GM19455 (cell line): ENCODE results near the gene KRTAP10-1.
"Not testable (repeated sequence)": the region's sequence is repeated elsewhere in the genome, so short reads cannot be mapped to it uniquely, and the experiment has no call there.

Experiments
- ATAC-seq: cut with Tn5 transposase; IDR thresholded peaks from one replicate; pipeline ENCODE4 v1.9.1; 2021; ENCODE audit not compliant: unreplicated experiment

KRTAP10-1 gene

GRCh38 chr21:44503006-44503889 is 36.7 kb downstream of the KRTAP10-1 start:
- ATAC-seq: not testable (repeated sequence)

DNA sequence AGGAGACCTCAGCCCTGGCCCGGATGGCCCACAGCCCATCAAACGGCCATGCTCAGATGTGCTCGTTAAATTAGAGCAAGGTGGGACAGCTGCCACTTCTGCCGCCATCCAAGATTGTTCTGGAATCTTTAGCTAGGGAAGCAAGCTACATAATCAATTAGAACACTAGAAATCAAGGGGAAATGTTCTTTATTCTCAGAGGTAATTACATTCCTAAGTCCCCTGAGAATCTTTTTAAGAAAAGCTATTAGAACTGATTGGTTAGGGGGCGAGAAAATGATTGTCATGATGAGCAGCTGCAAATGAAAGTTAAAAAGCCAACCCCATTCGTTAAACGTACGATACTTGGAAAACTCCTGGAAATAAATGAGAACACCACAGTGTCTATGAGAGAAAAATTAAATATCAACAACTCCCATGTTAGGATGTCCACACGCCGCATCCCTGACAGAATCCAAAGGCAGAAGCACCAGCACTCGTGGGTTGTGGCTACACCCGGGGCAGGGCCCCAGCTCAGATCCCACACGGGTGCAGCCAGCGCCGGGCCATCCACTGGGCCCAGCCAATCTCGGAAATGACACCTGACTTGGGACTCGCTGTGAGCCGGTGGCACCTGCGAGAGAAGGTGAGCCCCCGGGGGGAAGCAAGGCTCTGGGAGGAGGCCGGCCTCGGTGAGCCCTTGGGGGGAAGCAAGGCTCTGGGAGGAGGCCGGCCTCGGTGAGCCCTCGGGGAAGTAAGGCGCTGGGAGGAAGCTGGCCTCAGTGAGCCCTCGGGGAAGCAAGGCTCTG is 37.6 kb downstream of the KRTAP10-1 start:
- no peak for ATAC-seq

- no peak for ATAC-seq
Observed at GRCh38 chr21:44500111-44500510, 39.9 kb downstream of the KRTAP10-1 start.

GRCh38 chr21:44499631-44500030 is 40.4 kb downstream of the KRTAP10-1 start:
- ATAC-seq: no peak

DNA sequence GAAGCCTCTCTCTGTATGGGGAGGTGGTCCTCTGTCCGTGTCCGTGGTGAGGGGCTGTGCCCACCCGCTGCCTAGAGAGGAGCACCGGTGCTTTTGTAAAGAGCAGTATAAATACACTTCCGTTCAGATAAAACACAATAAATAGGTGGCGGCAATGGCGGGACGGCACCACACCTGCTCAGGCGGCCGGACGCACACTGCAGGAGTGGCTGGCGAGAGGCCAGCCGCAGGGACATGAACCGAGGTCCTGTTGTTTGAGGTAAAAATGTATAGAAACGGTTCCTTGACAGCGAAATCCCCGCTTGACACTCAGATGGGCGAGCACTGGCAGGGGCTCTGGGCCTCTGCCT is 40.8 kb downstream of the KRTAP10-1 start:
- no peak for ATAC-seq

- no peak for ATAC-seq
Observed at GRCh38 chr21:44498280-44499210, 41.5 kb downstream of the KRTAP10-1 start.

DNA sequence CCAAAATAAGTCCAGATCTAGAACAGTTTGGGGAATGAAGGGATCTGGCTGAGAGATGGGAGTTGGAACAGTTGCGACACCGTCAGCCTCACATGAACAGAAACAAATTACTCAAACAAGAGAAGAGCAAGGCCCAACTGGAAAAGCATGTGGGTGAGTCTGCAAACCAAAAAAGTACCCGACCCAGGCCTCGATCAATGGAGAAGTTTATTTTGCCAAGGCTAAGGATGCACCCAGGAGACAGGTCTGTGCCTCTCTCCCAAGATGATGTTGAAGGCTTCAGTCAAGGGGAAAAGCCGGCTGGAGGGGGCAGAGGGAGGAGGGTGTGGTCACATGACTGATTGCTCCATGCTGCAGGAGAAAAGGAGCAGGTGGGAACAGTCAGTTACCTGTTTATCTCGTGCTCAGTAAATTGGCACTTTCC is 42.3 kb downstream of the KRTAP10-1 start:
- ATAC-seq: no peak

DNA sequence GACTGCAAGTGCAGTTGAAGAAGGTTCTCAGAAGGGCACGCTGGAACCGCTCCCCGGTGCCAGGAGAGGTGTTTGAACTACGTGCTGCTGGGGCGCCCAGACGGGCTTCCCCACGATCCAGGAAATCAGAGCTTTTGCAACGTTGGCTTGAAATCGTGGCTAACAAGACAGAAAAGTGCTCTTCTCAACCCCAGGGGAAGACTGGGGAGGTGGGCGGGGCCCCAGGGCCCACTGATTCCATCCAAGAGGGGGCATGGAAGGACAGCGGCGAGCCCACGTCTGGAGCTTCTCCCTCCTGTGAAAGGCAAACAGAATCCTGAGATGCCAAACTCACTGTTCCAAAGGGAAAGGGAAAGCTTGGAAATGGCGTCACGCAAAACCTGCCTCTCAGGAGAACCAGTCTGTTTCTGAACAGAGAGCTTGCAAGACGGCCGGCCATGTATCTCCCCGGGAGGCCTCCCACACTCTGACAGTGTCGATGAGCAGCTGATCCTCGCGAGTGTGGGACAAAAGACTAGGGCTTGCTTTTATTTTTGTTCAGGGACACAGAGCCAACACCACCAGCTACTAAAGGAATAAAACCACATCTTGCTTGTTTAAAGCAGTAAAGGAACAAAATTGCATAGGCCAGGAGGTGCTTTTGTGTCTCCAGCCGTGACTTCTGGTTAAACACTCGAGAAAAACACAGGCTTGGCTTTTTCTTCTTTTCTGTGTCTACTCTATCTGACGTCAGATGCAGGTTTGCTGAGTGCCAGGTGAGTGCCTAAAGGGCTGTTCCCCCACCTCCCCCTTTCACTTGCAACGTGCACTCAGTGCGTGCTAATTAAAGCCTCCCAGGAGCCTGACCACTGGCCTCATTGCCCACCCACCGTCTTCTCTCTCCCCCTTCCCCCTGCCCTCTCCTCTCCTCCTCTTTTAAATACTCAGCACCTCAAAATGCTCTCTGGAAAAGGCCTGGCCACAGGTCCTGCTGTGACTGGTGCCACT is 43.1 kb downstream of the KRTAP10-1 start:
- no peak for ATAC-seq

GRCh38 chr21:44495611-44496563 is 44.1 kb downstream of the KRTAP10-1 start:
- ATAC-seq: no peak

DNA sequence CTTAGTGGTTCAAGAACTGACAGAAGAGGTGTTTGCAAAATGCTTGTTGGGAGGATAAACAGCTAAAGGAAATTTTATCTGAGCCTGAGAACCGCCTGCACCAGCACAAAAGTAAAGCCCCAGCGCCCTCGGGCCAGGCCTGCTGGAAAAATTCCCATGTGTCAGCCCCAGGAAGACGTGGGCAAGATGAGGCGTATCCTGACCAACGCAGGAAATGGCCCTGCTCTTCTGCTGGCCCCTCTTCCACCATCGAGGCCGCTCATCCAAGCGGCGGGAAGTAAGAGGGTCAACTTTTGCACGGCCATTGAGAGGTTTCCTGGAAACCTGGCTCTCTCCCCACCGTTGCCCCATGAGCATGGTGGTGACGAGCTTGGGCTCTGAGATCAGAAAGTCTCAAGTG is 45.0 kb downstream of the KRTAP10-1 start:
- ATAC-seq: no peak

DNA sequence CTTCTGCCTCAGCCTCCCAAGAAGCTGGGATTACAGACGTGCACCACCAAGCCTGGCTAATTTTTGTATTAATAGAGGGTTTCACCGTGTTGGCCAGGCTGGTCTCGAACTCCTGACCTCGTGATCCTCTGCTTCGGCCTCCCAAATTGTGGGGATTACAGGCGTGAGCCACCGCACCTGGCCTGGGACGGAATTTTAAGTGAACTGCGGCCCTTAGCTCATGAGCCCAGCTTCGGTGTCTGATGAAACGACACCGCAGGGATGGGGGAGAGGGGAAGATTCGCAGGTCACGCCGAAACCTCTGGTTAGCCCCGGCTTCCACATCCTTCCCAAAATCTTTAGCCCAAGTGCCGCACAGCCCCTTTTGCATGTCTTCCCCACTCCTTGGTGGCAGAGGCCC is 45.6 kb downstream of the KRTAP10-1 start:
- ATAC-seq: no peak

DNA sequence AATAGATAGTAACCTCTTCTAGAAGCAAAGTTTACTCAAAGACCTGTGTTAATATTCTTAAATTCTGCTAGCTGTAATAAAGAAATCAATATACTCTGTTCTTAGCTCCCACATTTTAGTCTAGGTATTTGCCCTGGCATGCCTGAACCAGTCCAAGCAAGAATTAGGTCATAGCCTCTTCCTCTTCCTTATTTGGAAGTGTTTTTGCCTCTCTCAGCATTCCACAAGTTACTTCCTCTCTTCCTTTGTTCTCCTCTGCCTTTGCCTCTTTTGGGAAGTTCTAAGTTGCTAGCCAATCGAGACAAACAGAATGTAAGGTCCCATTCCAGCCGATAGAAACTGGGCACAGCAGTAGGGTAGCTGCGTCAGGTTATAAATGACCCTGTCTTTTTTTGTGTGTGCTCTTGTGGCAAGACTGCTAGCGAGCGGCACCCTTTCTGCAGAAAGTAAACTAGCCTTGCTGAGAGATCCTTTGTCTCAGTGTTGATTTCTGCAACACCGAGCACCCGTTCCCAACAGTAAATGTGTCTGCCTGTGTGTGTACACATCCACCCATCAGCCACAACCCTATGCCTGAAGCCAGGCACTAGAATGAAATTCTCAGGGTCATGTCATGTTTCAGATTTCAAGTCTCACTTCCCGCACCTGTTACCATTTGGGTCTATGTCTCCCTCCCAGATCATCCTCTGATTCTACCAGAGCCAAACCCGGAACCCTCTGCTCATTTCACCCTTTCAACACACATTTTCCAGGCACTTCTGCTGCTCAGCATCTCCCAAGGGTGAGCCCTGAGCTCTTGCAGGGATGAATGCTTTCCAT is 47.2 kb downstream of the KRTAP10-1 start:
- no peak for ATAC-seq

- no peak for ATAC-seq
Observed at GRCh38 chr21:44490816-44491215, 49.2 kb downstream of the KRTAP10-1 start.

DNA sequence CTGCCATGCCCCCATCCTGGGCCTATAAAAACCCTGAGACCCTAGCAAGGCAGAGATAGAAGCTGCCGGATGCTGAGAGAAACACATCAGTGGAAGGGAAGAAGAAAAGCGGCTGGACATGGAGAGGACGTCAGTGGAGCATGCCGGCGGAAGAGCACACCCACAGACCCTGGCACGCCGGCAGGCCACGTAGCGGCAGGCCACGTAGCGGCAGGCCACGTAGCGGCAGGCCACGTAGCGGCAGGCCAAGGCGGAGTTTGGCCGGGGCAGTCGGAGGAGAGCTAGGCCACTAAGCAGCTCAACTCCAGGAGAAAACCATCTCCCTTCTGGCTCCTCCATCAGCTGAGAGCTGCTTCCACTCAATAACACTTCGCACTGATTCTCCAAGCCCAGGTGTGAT is 49.6 kb downstream of the KRTAP10-1 start:
- ATAC-seq: no peak

- no peak for ATAC-seq
Observed at GRCh38 chr21:44489962-44490361, 50.0 kb downstream of the KRTAP10-1 start.
